ENCODE results near the gene ICE1.

ICE1 gene

DNA sequence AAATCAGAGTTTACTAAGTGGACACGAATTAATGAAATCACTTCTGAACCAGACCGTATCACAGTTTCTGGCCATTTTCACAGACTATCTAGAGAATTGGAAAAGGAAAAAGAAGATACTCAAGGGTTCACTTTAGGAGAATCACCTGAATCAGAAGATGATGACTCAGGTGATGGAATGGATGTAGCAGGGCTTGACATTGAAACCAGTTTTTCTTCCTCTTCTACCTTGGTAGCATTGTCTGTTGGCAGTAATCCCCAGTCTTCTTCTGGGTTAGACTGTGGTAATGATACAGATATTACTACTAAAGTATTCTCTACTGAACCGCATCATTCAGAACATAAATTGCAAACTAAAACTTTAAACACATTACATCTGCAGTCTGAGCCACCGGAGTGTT lies 38.5 kb downstream of the ICE1 start:
- DNase-seq (ENCODE audit: extremely low spot score): no peak
- TF ChIP-seq CTCF (IDR thresholded peaks at IDR 0.05; ENCODE audit: control extremely low read depth, extremely low read depth, low read depth, missing control alignments): no peak
- ChIA-PET CTCF (no interaction called here), POLR2A (no interaction called here)

- no peak for TF ChIP-seq CTCF (IDR thresholded peaks at IDR 0.05; ENCODE audit: control extremely low read depth, extremely low read depth, low read depth, missing control alignments)
- POLR2A ChIA-PET: no interaction called here
Measured at GRCh38 chr5:5464036-5464715, 41.7 kb downstream of the ICE1 start.

DNA sequence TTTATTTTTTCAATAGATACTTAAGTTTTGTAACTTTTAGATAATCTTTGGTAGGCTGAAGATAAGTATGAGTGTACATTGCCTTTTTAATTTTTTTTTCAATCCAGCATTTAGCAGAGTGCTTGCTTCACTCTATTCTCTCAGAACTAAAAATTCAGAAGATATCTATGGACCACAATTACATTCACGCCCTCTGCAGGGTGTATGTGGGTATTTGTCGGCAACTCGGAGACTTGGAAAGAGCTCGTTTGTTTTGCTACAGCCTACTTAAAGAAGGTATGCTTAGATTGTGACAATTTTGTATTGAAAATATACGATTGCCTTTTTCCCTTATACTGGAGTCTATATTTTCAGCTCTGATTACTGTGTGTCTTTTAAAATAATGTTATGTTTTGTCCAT lies 43.8 kb downstream of the ICE1 start:
- DNase-seq (ENCODE audit: extremely low spot score): no peak
- TF ChIP-seq CTCF (IDR thresholded peaks at IDR 0.05; ENCODE audit: control extremely low read depth, extremely low read depth, low read depth, missing control alignments): no peak
- POLR2A ChIA-PET: no interaction called here
- CTCF ChIA-PET: interaction anchor here (0.7 to 1.4 kb wide), 5 partner anchors 8 to 587 kb away, joined by 3 to 7 read pairs (median 5); no protein-coding TSS in a partner anchor

More at GRCh38 chr5:5464036-5464715, 41.7 kb downstream of the ICE1 start:
- CTCF ChIA-PET: no interaction called here
- no peak for DNase-seq (ENCODE audit: extremely low spot score)

DNA sequence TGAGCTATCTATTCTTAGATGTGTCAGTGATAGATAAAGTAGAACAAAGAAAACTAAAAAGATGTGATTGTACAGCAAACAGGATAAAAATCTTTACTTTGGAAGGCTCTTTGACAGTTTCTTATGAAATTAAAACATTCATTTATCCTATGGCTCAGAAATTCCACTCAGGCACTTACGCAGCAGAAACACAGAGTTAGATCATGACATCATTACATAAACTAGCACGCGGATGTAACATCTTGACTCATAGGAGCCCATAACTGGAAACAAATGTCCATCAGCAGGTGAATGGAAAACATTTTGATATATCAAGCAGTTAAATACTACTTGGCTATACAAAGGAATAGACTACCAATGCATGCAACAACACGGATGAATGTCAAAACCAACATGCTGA lies 45.3 kb downstream of the ICE1 start:
- ChIA-PET CTCF (interaction anchor here (1.2 to 1.4 kb wide), 2 partner anchors 10 to 11 kb away, joined by 3 to 7 read pairs; no protein-coding TSS in a partner anchor), POLR2A (no interaction called here)
- DNase-seq (ENCODE audit: extremely low spot score): no peak
- no peak for TF ChIP-seq CTCF (IDR thresholded peaks at IDR 0.05; ENCODE audit: control extremely low read depth, extremely low read depth, low read depth, missing control alignments)

DNA sequence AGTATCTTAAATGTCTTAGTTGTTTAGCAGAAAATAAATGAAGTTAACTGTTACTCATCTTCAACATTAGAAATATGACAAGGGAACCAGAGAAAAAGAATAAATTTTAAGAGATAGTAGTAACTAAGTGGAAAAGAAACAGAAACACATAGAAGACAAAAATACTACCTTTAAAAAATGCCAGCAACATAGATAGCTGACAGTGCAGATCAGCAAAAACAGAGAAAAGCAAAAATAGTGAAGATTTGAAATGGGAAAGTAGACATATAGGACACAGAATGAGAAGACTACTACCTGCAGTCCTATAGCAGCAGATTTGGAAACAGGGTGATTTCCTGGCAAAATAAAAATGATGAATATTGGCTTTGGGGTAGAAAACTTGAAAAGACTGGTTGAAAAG lies 48.5 kb downstream of the ICE1 start:
- DNase-seq (ENCODE audit: extremely low spot score): no peak
- no peak for TF ChIP-seq CTCF (IDR thresholded peaks at IDR 0.05; ENCODE audit: control extremely low read depth, extremely low read depth, low read depth, missing control alignments)
- ChIA-PET CTCF (no interaction called here), POLR2A (no interaction called here)

GRCh38 chr5:5473226-5473625 lies 50.7 kb downstream of the ICE1 start:
- ChIA-PET CTCF (no interaction called here), POLR2A (no interaction called here)
- TF ChIP-seq CTCF (IDR thresholded peaks at IDR 0.05; ENCODE audit: control extremely low read depth, extremely low read depth, low read depth, missing control alignments): no peak
- DNase-seq (ENCODE audit: extremely low spot score): no peak
